Activated CD8-positive, alpha-beta T cell treated with anti-CD3 and anti-CD28 coated beads for 36 hours (primary cell): Measurements from ENCODE around the gene RIMBP2. TPM values are rescaled to one million over a fixed set of nuclear protein-coding genes. Genes with fewer than 3 reads are reported as not detected.

Experiments used
- ATAC-seq: fragments of 200-7000 bp; cut with Tn5 transposase; one replicate; pipeline ENCODE4 v1.10.0; 2021; ENCODE audit warnings: mild to moderate bottlenecking, moderate library complexity
- CTCF ChIA-PET: fragments of 350-600 bp; sonication (Branson Sonifier 250); formaldehyde crosslinking; loops from one replicate; lab custom pipeline; 2021; ENCODE audit warnings: antibody characterized with exemption; lab: Charles Lee
- POLR2A ChIA-PET: fragments of 350-600 bp; sonication (Branson Sonifier 250); formaldehyde crosslinking; loops from one replicate; lab custom pipeline; 2021; ENCODE audit warnings: antibody characterized with exemption; lab: Charles Lee
- DNase-seq: peaks from one replicate; pipeline ENCODE4 v3.0.0-alpha.2; 2020
- H3K27ac Mint-ChIP-seq: one replicate; pipeline ENCODE4 v1.8.0; 2021; ENCODE audit warnings: mild to moderate bottlenecking, mixed read lengths
- H3K27me3 Mint-ChIP-seq: one replicate; pipeline ENCODE4 v1.8.0; 2021; ENCODE audit warnings: mixed read lengths
- H3K36me3 Mint-ChIP-seq: one replicate; pipeline ENCODE4 v1.8.0; 2021; ENCODE audit warnings: low read depth, mixed read lengths
- H3K4me1 Mint-ChIP-seq: one replicate; pipeline ENCODE4 v1.8.0; 2021; ENCODE audit warnings: low read depth, mixed read lengths
- H3K4me3 Mint-ChIP-seq: one replicate; pipeline ENCODE4 v1.8.0; 2021; ENCODE audit warnings: mild to moderate bottlenecking, moderate library complexity, mixed read lengths
- H3K9me3 Mint-ChIP-seq: one replicate; pipeline ENCODE4 v1.8.0; 2021; ENCODE audit warnings: mixed read lengths
- CTCF ChIP-seq: fragments of 200-600 bp; IDR thresholded peaks from one replicate; pipeline ENCODE4 v1.8.0; 2022; ENCODE audit warnings: antibody characterized with exemption, mild to moderate bottlenecking
- intact Hi-C: fragments of 100-400 bp; cut with micrococcal nuclease; formaldehyde crosslinking; loops from one replicate; pipeline ENCODE4 v1.10.0; 2022
- total RNA-seq, 2 experiments: library from RNA; stranded (reverse); gene quantifications; one replicate each; pipeline ENCODE4 v1.2.3, GENCODE V29; 2021

The RIMBP2 gene
- total RNA-seq, 2 experiments from 2014 or later, result not detected

- H3K9me3 Mint-ChIP-seq, result no peaks in the 10 kb centered on the region
- H3K27me3 Mint-ChIP-seq, result peaks cover 3% of the 10 kb centered on the region
- H3K36me3 Mint-ChIP-seq, result no peaks in the 10 kb centered on the region
- ATAC-seq (no peak), DNase-seq (no peak)
- intact Hi-C loops, result no loop called here
- H3K4me3 Mint-ChIP-seq, result no peak overlapping the region
- H3K4me1 Mint-ChIP-seq, result no peaks in the 10 kb centered on the region
- no peak for TF ChIP-seq CTCF
- ChIA-PET POLR2A (no interaction called here), CTCF (no interaction called here)
- H3K27ac Mint-ChIP-seq, result no peak overlapping the region
These were observed 93.3 kb downstream of the RIMBP2 start for GRCh38 chr12:130622803-130623202.

GRCh38 chr12:130621696-130622298, 94.3 kb downstream of the RIMBP2 start:
- no peak for TF ChIP-seq CTCF
- Mint-ChIP-seq H3K4me3 (no peak overlapping the region), H3K27ac (no peak overlapping the region), H3K9me3 (no peaks in the 10 kb centered on the region), H3K4me1 (no peaks in the 10 kb centered on the region), H3K36me3 (no peaks in the 10 kb centered on the region), H3K27me3 (peaks cover 3% of the 10 kb centered on the region)
- POLR2A ChIA-PET, result no interaction called here
- DNase-seq, result no peak
- intact Hi-C loops, result no loop called here
- ATAC-seq, result no peak
- CTCF ChIA-PET, result no interaction called here

GRCh38 chr12:130620756-130621155, 95.3 kb downstream of the RIMBP2 start:
- Mint-ChIP-seq H3K27ac (no peak overlapping the region), H3K4me3 (no peak overlapping the region), H3K27me3 (peaks cover 3% of the 10 kb centered on the region), H3K4me1 (no peaks in the 10 kb centered on the region), H3K9me3 (no peaks in the 10 kb centered on the region), H3K36me3 (no peaks in the 10 kb centered on the region)
- ATAC-seq, result no peak
- DNase-seq, result no peak
- intact Hi-C loops, result no loop called here
- ChIA-PET POLR2A (no interaction called here), CTCF (no interaction called here)
- TF ChIP-seq CTCF, result no peak

- intact Hi-C loops, result no loop called here
- ATAC-seq, result no peak
- Mint-ChIP-seq H3K4me1 (no peaks in the 10 kb centered on the region), H3K4me3 (no peak overlapping the region), H3K36me3 (no peaks in the 10 kb centered on the region), H3K27ac (no peak overlapping the region), H3K9me3 (no peaks in the 10 kb centered on the region), H3K27me3 (peaks cover 3% of the 10 kb centered on the region)
- no peak for DNase-seq
- ChIA-PET POLR2A (no interaction called here), CTCF (no interaction called here)
- TF ChIP-seq CTCF, result no peak
These were observed 95.8 kb downstream of the RIMBP2 start for GRCh38 chr12:130620281-130620680.

DNA sequence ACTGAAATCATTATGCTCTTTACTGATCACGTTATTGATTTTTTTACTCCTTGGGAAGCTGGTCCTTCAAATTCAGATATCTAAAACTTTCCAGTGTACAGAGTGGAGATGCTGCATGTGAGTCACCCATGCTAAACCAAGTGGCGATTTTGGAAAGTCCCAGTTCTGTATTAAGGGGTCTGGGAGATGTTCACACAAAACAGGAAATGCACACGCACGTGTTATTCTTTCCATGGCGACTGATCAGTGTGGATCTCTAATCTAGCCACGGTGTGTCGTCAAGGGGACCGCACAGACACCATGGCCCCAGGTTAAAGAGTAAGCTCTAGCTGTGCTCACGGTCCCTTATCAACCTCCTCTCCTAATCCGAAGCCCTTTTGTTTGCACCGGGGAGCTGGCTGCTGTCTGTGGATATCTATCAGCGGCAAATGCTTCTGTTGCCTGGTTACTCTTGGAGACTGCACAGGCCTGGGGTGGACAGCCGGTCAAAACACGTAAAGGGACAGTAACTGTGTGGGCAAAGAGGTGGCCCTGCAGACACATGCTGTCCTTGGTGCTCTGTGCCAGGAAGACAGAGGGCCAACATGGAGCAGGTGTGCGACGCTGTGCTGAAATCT, 96.6 kb downstream of the RIMBP2 start:
- DNase-seq (no peak), ATAC-seq (no peak)
- intact Hi-C loops, result no loop called here
- CTCF ChIA-PET, result no interaction called here
- POLR2A ChIA-PET, result no interaction called here
- H3K27ac Mint-ChIP-seq, result no peak overlapping the region
- no peak overlapping the region for H3K4me3 Mint-ChIP-seq
- H3K36me3 Mint-ChIP-seq, result no peaks in the 10 kb centered on the region
- no peaks in the 10 kb centered on the region for H3K4me1 Mint-ChIP-seq
- TF ChIP-seq CTCF, result no peak
- no peaks in the 10 kb centered on the region for H3K9me3 Mint-ChIP-seq
- peaks cover 3% of the 10 kb centered on the region for H3K27me3 Mint-ChIP-seq
